K562 (cell line): ENCODE results near the gene BAG5. TPM values are rescaled to one million over a fixed set of nuclear protein-coding genes. Genes with fewer than 3 reads are reported as not detected.

ENCODE experiments used
- ATAC-seq: fragments of 200-7000 bp; cut with Tn5 transposase; 3 replicates; pipeline ENCODE4 v1.9.1; 2020; ENCODE audit warnings: moderate library complexity
- BruUV-seq: library from RNA; stranded (reverse); fragments of 400-500 nt; replicated peaks from 2 replicates; lab custom pipeline; 2021; lab: Mats Ljungman, UMichigan
- CTCF ChIA-PET: fragments of 300-600 bp; formaldehyde crosslinking; extraction: SDS; loops from one replicate; lab custom pipeline; 2021; ENCODE audit warnings: low intra/inter-chr PET ratio; lab: Yijun Ruan, JAX
- POLR2A ChIA-PET: fragments of 300-600, 350-650 bp; sonication (Branson Sonifier 250); formaldehyde crosslinking; extraction: SDS; loops from one replicate; lab custom pipeline; 2021; ENCODE audit warnings: antibody characterized with exemption, inconsistent platforms; lab: Yijun Ruan, JAX
- DNase-seq, 4 experiments: peaks; one replicate each; pipeline versions ENCODE4 v3.0.0 to v3.0.0-alpha.2; 2011 to 2018; ENCODE audit warnings: low spot score in 3 of 4, mixed read lengths in 3 of 4; ENCODE audit errors: extremely low read depth in 1 of 4
- FAIRE-seq: peaks from 2 replicates; lab custom pipeline; 2011; peaks lifted over from hg19 to GRCh38; lab: Jason Lieb, UNC
- H2AFZ ChIP-seq: 2 replicates; pipeline ENCODE4 v1.6.0; 2011; ENCODE audit warnings: low read depth, low read length, control low read depth, inconsistent platforms
- H3K27ac ChIP-seq: fragments of 200-600 bp; 3 replicates; pipeline ENCODE4 v1.8.0; 2011; ENCODE audit warnings: low read depth, mild to moderate bottlenecking, control low read depth, inconsistent platforms, low read length, moderate library complexity, mixed read lengths; ENCODE audit errors: extremely low read depth
- H3K27me3 ChIP-seq, 2 experiments: fragments of 300-600 bp in 1 of 2; 2 replicates in 1 of 2; 3 replicates in 1 of 2; pipeline versions ENCODE4 v1.6.0 to v1.8.0; 2011; ENCODE audit warnings: inconsistent platforms in 2 of 2, low read length in 2 of 2, mild to moderate bottlenecking in 1 of 2, mixed read lengths in 1 of 2, moderate library complexity in 1 of 2; ENCODE audit not compliant: control insufficient read depth in 2 of 2, insufficient read depth in 2 of 2
- H3K36me3 ChIP-seq: fragments of 300-600 bp; 3 replicates; pipeline ENCODE4 v1.8.0; 2011; ENCODE audit warnings: mild to moderate bottlenecking, low read length, inconsistent platforms; ENCODE audit not compliant: control insufficient read depth, insufficient read depth
- H3K4me1 ChIP-seq, 2 experiments: fragments of 200-600 bp in 1 of 2; replicated peaks in 1 of 2; 2 replicates in 1 of 2; 3 replicates in 1 of 2; pipeline versions ENCODE4 v1.5.1 to v1.8.0; 2011; ENCODE audit warnings: inconsistent platforms in 2 of 2, low read length in 2 of 2, mild to moderate bottlenecking in 1 of 2, mixed read lengths in 1 of 2, moderate library complexity in 1 of 2; ENCODE audit not compliant: control insufficient read depth in 2 of 2, insufficient read depth in 2 of 2
- H3K4me2 ChIP-seq: 2 replicates; pipeline ENCODE4 v1.6.1; 2011; ENCODE audit warnings: low read length, control low read depth, inconsistent platforms, mixed read lengths; ENCODE audit not compliant: insufficient read depth
- H3K4me3 ChIP-seq: fragments of 200-600 bp; sonication (generic), shearing (Covaris generic); 2 replicates; pipeline ENCODE4 v1.5.1; 2016; ENCODE audit warnings: control low read depth, inconsistent platforms
- H3K79me2 ChIP-seq: fragments of 200-600 bp; 3 replicates; pipeline ENCODE4 v1.8.0; 2011; ENCODE audit warnings: low read length, inconsistent platforms; ENCODE audit not compliant: control insufficient read depth, insufficient read depth
- H3K9ac ChIP-seq, 2 experiments: 2 replicates each; pipeline versions ENCODE4 v1.6.0 to v1.6.1; 2011; ENCODE audit warnings: low read depth in 2 of 2, low read length in 2 of 2, control low read depth in 1 of 2, inconsistent platforms in 1 of 2, mild to moderate bottlenecking in 1 of 2, mixed read lengths in 1 of 2; ENCODE audit not compliant: insufficient read depth in 1 of 2
- H3K9me1 ChIP-seq: one replicate; pipeline ENCODE4 v1.6.0; 2011; ENCODE audit warnings: inconsistent platforms, mild to moderate bottlenecking, low read length, moderate library complexity; ENCODE audit not compliant: control insufficient read depth, insufficient read depth
- H3K9me3 ChIP-seq: replicated peaks from 2 replicates; pipeline ENCODE4 v1.5.1; 2011; ENCODE audit warnings: low read depth, low read length, inconsistent platforms; ENCODE audit not compliant: control insufficient read depth, insufficient read depth
- H4K20me1 ChIP-seq: replicated peaks from 2 replicates; pipeline ENCODE4 v1.6.1; 2011; ENCODE audit warnings: low read length, inconsistent platforms, mixed read lengths; ENCODE audit not compliant: control insufficient read depth, insufficient read depth
- MLLT1 ChIP-seq, 2 experiments: fragments of 450-650 bp; IDR thresholded peaks; 2 replicates each; pipeline ENCODE4 v1.6.1; 2016
- ZFP36 ChIP-seq: fragments of 150-350 bp; IDR thresholded peaks from 2 replicates; pipeline ENCODE4 v1.6.1; 2018; ENCODE audit warnings: low read length, low read depth; ENCODE audit not compliant: partially characterized antibody
- WGBS: fragments of 100-300 bp; shearing (Covaris generic); methylation state at CpG from one replicate; pipeline ENCODE4 v1.1.6; 2016; ENCODE audit warnings: low coverage, mixed read lengths; ENCODE audit not compliant: insufficient coverage; ENCODE audit errors: missing lambda C conversion rate; 5-methylcytosine and 5-hydroxymethylcytosine counted together
- in situ Hi-C: fragments of 300-500 bp; cut with MboI; formaldehyde crosslinking; loops from 4 replicates; pipeline ENCODE4 v1.15.0; 2018; ENCODE audit warnings: inconsistent platforms, mixed read lengths
- intact Hi-C: fragments of 100-400 bp; cut with micrococcal nuclease; formaldehyde crosslinking; loops from 2 replicates; pipeline ENCODE4 v1.14.2; 2022
- polyA plus RNA-seq, 8 experiments: library from polyadenylated mRNA; depleted of rRNA in 4 of 8; stranded (reverse) in 5 of 8; unstranded in 3 of 8; fragments of >200 nt; fragmentation: Nextera tagmentation in 2 of 8; fragmentation: Illumina TruSeq in 1 of 8; extraction: Ambion mirVana in 2 of 8; extraction: Trizol in 1 of 8; gene quantifications; 2 replicates each; pipeline versions ENCODE4 v1.2.1 to v1.2.3, GENCODE V29; 2011 to 2014; ENCODE audit warnings: inconsistent platforms in 1 of 8, missing spikeins in 1 of 8
- total RNA-seq, 7 experiments: library from RNA; depleted of rRNA in 6 of 7; stranded (reverse); fragments of >200 nt in 6 of 7; fragmentation: Illumina TruSeq in 2 of 7; extraction: Trizol in 2 of 7; gene quantifications; 2 replicates each; pipeline versions ENCODE4 v1.2.1 to v1.2.3, GENCODE V29; 2011 to 2021; ENCODE audit warnings: low replicate concordance in 1 of 7

Gene BAG5
- total and polyA plus RNA-seq, 9 of the 15 experiments (the other 6 are each of a cell fraction or from before 2014, with no cell fraction given) = 7.9 to 21.4 (median 13.2) TPM

GRCh38 chr14:103551338-103551762 lies 11.1 kb downstream of the BAG5 start:
- intact Hi-C loops (no loop called here), in situ Hi-C loops (no loop called here)
- peaks cover 2 to 60% of the 10 kb centered on the region in 2 experiments; a peak in 4 of 5 replicates for H3K4me1 ChIP-seq
- H3K27me3 ChIP-seq = no peaks in the 10 kb centered on the region
- H2AFZ ChIP-seq = no peak overlapping the region
- no peak overlapping the region for H3K27ac ChIP-seq
- CTCF ChIA-PET = no interaction called here
- FAIRE-seq (no peak), DNase-seq (no peak), ATAC-seq (no peak)
- no TSS peak for BruUV-seq
- H3K4me2 ChIP-seq = no peak overlapping the region
- peaks cover 7% of the 10 kb centered on the region for H4K20me1 ChIP-seq
- WGBS = 56% methylated on average over 4 of the region's 17 CpGs
- H3K9me1 ChIP-seq = no peaks in the 10 kb centered on the region
- no peaks in the 10 kb centered on the region for H3K9me3 ChIP-seq
- H3K36me3 ChIP-seq = no peaks in the 10 kb centered on the region
- peak overlapping the region in 1 of 2 experiments; percentile 45; a peak in 1 of 4 replicates for H3K9ac ChIP-seq
- no peaks in the 10 kb centered on the region for H3K79me2 ChIP-seq
- POLR2A ChIA-PET = no interaction called here
- peak; percentile 71 for TF ChIP-seq ZFP36
- no peak for TF ChIP-seq MLLT1 (IDR thresholded peaks at IDR 0.05)
- no peak overlapping the region for H3K4me3 ChIP-seq
